K562 (cell line): ENCODE results near the gene SLC22A12. TPM values are rescaled to one million over a fixed set of nuclear protein-coding genes. Genes with fewer than 3 reads are reported as not detected.

Source experiments
- ATAC-seq: fragments of 200-7000 bp; cut with Tn5 transposase; 3 replicates; pipeline ENCODE4 v1.9.1; 2020; ENCODE audit warnings: moderate library complexity
- BruUV-seq: library from RNA; stranded (reverse); fragments of 400-500 nt; replicated peaks from 2 replicates; lab custom pipeline; 2021; lab: Mats Ljungman, UMichigan
- CTCF ChIA-PET: fragments of 300-600 bp; formaldehyde crosslinking; extraction: SDS; loops from one replicate; lab custom pipeline; 2021; ENCODE audit warnings: low intra/inter-chr PET ratio; lab: Yijun Ruan, JAX
- POLR2A ChIA-PET: fragments of 300-600, 350-650 bp; sonication (Branson Sonifier 250); formaldehyde crosslinking; extraction: SDS; loops from one replicate; lab custom pipeline; 2021; ENCODE audit warnings: antibody characterized with exemption, inconsistent platforms; lab: Yijun Ruan, JAX
- DNase-seq, 4 experiments: peaks; one replicate each; pipeline versions ENCODE4 v3.0.0 to v3.0.0-alpha.2; 2011 to 2018; ENCODE audit warnings: low spot score in 3 of 4, mixed read lengths in 3 of 4; ENCODE audit errors: extremely low read depth in 1 of 4
- FAIRE-seq: peaks from 2 replicates; lab custom pipeline; 2011; peaks lifted over from hg19 to GRCh38; lab: Jason Lieb, UNC
- H2AFZ ChIP-seq: 2 replicates; pipeline ENCODE4 v1.6.0; 2011; ENCODE audit warnings: low read depth, low read length, control low read depth, inconsistent platforms
- H3K27ac ChIP-seq: fragments of 200-600 bp; 3 replicates; pipeline ENCODE4 v1.8.0; 2011; ENCODE audit warnings: low read depth, mild to moderate bottlenecking, control low read depth, inconsistent platforms, low read length, moderate library complexity, mixed read lengths; ENCODE audit errors: extremely low read depth
- H3K27me3 ChIP-seq, 2 experiments: fragments of 300-600 bp in 1 of 2; 2 replicates in 1 of 2; 3 replicates in 1 of 2; pipeline versions ENCODE4 v1.6.0 to v1.8.0; 2011; ENCODE audit warnings: inconsistent platforms in 2 of 2, low read length in 2 of 2, mild to moderate bottlenecking in 1 of 2, mixed read lengths in 1 of 2, moderate library complexity in 1 of 2; ENCODE audit not compliant: control insufficient read depth in 2 of 2, insufficient read depth in 2 of 2
- H3K36me3 ChIP-seq: fragments of 300-600 bp; 3 replicates; pipeline ENCODE4 v1.8.0; 2011; ENCODE audit warnings: mild to moderate bottlenecking, low read length, inconsistent platforms; ENCODE audit not compliant: control insufficient read depth, insufficient read depth
- H3K4me1 ChIP-seq, 2 experiments: fragments of 200-600 bp in 1 of 2; replicated peaks in 1 of 2; 2 replicates in 1 of 2; 3 replicates in 1 of 2; pipeline versions ENCODE4 v1.5.1 to v1.8.0; 2011; ENCODE audit warnings: inconsistent platforms in 2 of 2, low read length in 2 of 2, mild to moderate bottlenecking in 1 of 2, mixed read lengths in 1 of 2, moderate library complexity in 1 of 2; ENCODE audit not compliant: control insufficient read depth in 2 of 2, insufficient read depth in 2 of 2
- H3K4me2 ChIP-seq: 2 replicates; pipeline ENCODE4 v1.6.1; 2011; ENCODE audit warnings: low read length, control low read depth, inconsistent platforms, mixed read lengths; ENCODE audit not compliant: insufficient read depth
- H3K4me3 ChIP-seq: fragments of 200-600 bp; sonication (generic), shearing (Covaris generic); 2 replicates; pipeline ENCODE4 v1.5.1; 2016; ENCODE audit warnings: control low read depth, inconsistent platforms
- H3K79me2 ChIP-seq: fragments of 200-600 bp; 3 replicates; pipeline ENCODE4 v1.8.0; 2011; ENCODE audit warnings: low read length, inconsistent platforms; ENCODE audit not compliant: control insufficient read depth, insufficient read depth
- H3K9ac ChIP-seq, 2 experiments: 2 replicates each; pipeline versions ENCODE4 v1.6.0 to v1.6.1; 2011; ENCODE audit warnings: low read depth in 2 of 2, low read length in 2 of 2, control low read depth in 1 of 2, inconsistent platforms in 1 of 2, mild to moderate bottlenecking in 1 of 2, mixed read lengths in 1 of 2; ENCODE audit not compliant: insufficient read depth in 1 of 2
- H3K9me1 ChIP-seq: one replicate; pipeline ENCODE4 v1.6.0; 2011; ENCODE audit warnings: inconsistent platforms, mild to moderate bottlenecking, low read length, moderate library complexity; ENCODE audit not compliant: control insufficient read depth, insufficient read depth
- H3K9me3 ChIP-seq: replicated peaks from 2 replicates; pipeline ENCODE4 v1.5.1; 2011; ENCODE audit warnings: low read depth, low read length, inconsistent platforms; ENCODE audit not compliant: control insufficient read depth, insufficient read depth
- H4K20me1 ChIP-seq: replicated peaks from 2 replicates; pipeline ENCODE4 v1.6.1; 2011; ENCODE audit warnings: low read length, inconsistent platforms, mixed read lengths; ENCODE audit not compliant: control insufficient read depth, insufficient read depth
- ATF7 ChIP-seq: fragments of 450-650 bp; IDR thresholded peaks from 2 replicates; pipeline ENCODE4 v1.7.1; 2014; ENCODE audit warnings: mild to moderate bottlenecking, moderate library complexity
- CLOCK ChIP-seq: fragments of 250-450 bp; sonication (Bioruptor Pico); IDR thresholded peaks from 2 replicates; pipeline ENCODE4 v1.4.0; 2020; ENCODE audit warnings: mild to moderate bottlenecking, moderate library complexity, borderline replicate concordance
- ZNF263 ChIP-seq: sonication (generic); formaldehyde crosslinking; IDR thresholded peaks from 2 replicates; pipeline ENCODE4 v1.8.0; 2022; ENCODE audit warnings: mild to moderate bottlenecking, missing genetic modification reagents, borderline replicate concordance
- ZNF655 ChIP-seq: fragments of 250-450 bp; sonication (Bioruptor Pico); IDR thresholded peaks from 2 replicates; pipeline ENCODE4 v1.5.0; 2021
- WGBS: fragments of 100-300 bp; shearing (Covaris generic); methylation state at CpG from one replicate; pipeline ENCODE4 v1.1.6; 2016; ENCODE audit warnings: low coverage, mixed read lengths; ENCODE audit not compliant: insufficient coverage; ENCODE audit errors: missing lambda C conversion rate; 5-methylcytosine and 5-hydroxymethylcytosine counted together
- in situ Hi-C: fragments of 300-500 bp; cut with MboI; formaldehyde crosslinking; loops from 4 replicates; pipeline ENCODE4 v1.15.0; 2018; ENCODE audit warnings: inconsistent platforms, mixed read lengths
- intact Hi-C: fragments of 100-400 bp; cut with micrococcal nuclease; formaldehyde crosslinking; loops from 2 replicates; pipeline ENCODE4 v1.14.2; 2022
- polyA plus RNA-seq, 8 experiments: library from polyadenylated mRNA; depleted of rRNA in 4 of 8; stranded (reverse) in 5 of 8; unstranded in 3 of 8; fragments of >200 nt; fragmentation: Nextera tagmentation in 2 of 8; fragmentation: Illumina TruSeq in 1 of 8; extraction: Ambion mirVana in 2 of 8; extraction: Trizol in 1 of 8; gene quantifications; 2 replicates each; pipeline versions ENCODE4 v1.2.1 to v1.2.3, GENCODE V29; 2011 to 2014; ENCODE audit warnings: inconsistent platforms in 1 of 8, missing spikeins in 1 of 8
- total RNA-seq, 7 experiments: library from RNA; depleted of rRNA in 6 of 7; stranded (reverse); fragments of >200 nt in 6 of 7; fragmentation: Illumina TruSeq in 2 of 7; extraction: Trizol in 2 of 7; gene quantifications; 2 replicates each; pipeline versions ENCODE4 v1.2.1 to v1.2.3, GENCODE V29; 2011 to 2021; ENCODE audit warnings: low replicate concordance in 1 of 7

The SLC22A12 gene
- total and polyA plus RNA-seq, 9 of the 15 experiments (the other 6 are each of a cell fraction or from before 2014, with no cell fraction given) = not detected

- FAIRE-seq (no peak), ATAC-seq (no peak), DNase-seq (no peak)
- TF ChIP-seq ZNF655 (CRISPR knock-in tag) (no peak), CLOCK (CRISPR knock-in tag) (no peak), ZNF263 (0 out of 2 replicates have a peak, but pooled peaks have one; percentile 9), ATF7 (no peak)
- 9% methylated on average over 19 of the region's 19 CpGs for WGBS
- Histone ChIP-seq H3K9me1 (no peaks in the 10 kb centered on the region), H3K9me3 (no peaks in the 10 kb centered on the region), H3K27me3 (peaks cover 8 to 70% of the 10 kb centered on the region in 2 experiments; a peak in 4 of 5 replicates), H3K79me2 (no peaks in the 10 kb centered on the region), H4K20me1 (peaks cover 4% of the 10 kb centered on the region; the same call in 1 of the 2 replicates), H3K4me2 (no peak overlapping the region), H3K27ac (no peak overlapping the region), H3K4me1 (peaks cover 0 to 14% of the 10 kb centered on the region in 2 experiments; a peak in 2 of 5 replicates), H2AFZ (no peak overlapping the region), H3K36me3 (no peaks in the 10 kb centered on the region), H3K4me3 (no peak overlapping the region), H3K9ac (0 out of 4 replicates have a peak overlapping the region, but pooled peaks of 1 of the 2 experiments have one; percentile 5)
- ChIA-PET CTCF (no interaction called here), POLR2A (interaction anchor here (0.6 to 2.1 kb wide), 3 partner anchors 8 to 12 kb away, joined by 3 to 8 read pairs (median 3); no protein-coding TSS in a partner anchor)
- intact Hi-C loops = no loop called here
- BruUV-seq = no TSS peak
- in situ Hi-C loops = no loop called here
Observed at GRCh38 chr11:64643920-64644646, 53.1 kb downstream of the SLC22A12 start.
